Immature natural killer cell (primary cell): ENCODE measurements around the gene RAI14. TPM values are rescaled to one million over a fixed set of nuclear protein-coding genes. Genes with fewer than 3 reads are reported as not detected.

Experiments used
- polyA plus RNA-seq, 3 donors: library from polyadenylated mRNA; unstranded; fragments of 300-500 nt; fragmentation: Illumina TruSeq; gene quantifications; one replicate each; pipeline ENCODE4 v1.2.3, GENCODE V29; 2021

Gene RAI14
- polyA plus RNA-seq, 3 donors from 2014 or later: 0.97 to 6.6 TPM; not detected in 1

Other genes starting within 250 kb of the RAI14 start
- not detected for gene TTC23L, start 182.8 kb downstream of the RAI14 start, polyA plus RNA-seq